Panc1 (cell line): ENCODE data around the gene LRRC47.

ENCODE experiments used
- TF ChIP-seq, protein P1 (sequence below): fragments of 450-650 bp; IDR thresholded peaks from 2 replicates; pipeline ENCODE4 v1.5.1; 2017; ENCODE audit warnings: mild to moderate bottlenecking
- TF ChIP-seq, protein P2 (sequence below), 2 experiments: IDR thresholded peaks; 2 replicates each; pipeline ENCODE4 v1.6.1; 2011 to 2012; ENCODE audit warnings: low read depth in 2 of 2, control low read depth in 1 of 2, low read length in 1 of 2, mild to moderate bottlenecking in 1 of 2, moderate library complexity in 1 of 2; ENCODE audit not compliant: insufficient read depth in 1 of 2

DNA sequence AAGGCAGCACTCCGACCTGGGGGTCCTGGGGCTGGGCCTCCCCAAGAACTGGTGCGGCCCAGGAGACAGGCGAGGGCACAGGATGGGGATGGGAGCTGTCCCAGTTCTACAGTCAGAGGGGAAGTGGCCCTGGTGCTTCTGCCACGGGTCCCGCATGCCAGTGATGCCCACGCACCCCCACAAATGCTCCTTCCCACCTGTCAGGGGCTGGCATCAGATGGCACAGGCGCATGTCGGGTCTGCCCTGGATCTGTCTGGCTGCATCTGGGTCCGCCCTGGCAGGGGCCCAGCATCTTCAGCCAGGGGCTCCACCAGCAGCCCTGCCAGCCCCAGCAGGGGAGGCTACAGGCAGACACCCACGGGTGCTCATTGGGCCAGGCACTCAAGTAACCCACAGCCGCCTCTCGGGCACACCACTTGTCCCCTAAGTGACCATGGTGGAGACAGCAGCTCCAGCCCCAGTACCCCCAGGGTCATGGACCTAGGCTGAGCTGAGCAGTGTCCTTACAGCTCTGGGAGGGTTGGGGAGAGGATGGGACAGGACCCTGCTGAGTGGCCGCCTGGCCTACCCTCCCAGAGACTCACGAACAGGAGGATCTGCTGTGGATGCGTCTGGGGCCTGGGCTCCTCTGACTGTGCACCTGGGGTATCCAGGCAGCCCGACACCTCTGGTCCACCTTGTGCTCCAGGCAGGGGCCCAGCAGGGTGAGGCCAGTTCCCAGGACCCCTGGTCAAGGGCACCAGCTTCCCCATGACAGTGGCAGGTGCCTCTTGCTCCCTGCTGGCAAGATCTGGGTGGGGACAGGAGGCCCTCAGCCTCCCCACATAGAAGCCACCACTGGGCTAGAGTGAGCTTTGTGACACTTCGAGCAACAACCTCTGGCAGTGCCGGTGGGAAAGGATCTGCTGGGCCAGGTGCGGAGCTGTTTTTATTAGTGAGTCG is 18.4 kb downstream of the LRRC47 start:
- TF ChIP-seq, protein P1, sequence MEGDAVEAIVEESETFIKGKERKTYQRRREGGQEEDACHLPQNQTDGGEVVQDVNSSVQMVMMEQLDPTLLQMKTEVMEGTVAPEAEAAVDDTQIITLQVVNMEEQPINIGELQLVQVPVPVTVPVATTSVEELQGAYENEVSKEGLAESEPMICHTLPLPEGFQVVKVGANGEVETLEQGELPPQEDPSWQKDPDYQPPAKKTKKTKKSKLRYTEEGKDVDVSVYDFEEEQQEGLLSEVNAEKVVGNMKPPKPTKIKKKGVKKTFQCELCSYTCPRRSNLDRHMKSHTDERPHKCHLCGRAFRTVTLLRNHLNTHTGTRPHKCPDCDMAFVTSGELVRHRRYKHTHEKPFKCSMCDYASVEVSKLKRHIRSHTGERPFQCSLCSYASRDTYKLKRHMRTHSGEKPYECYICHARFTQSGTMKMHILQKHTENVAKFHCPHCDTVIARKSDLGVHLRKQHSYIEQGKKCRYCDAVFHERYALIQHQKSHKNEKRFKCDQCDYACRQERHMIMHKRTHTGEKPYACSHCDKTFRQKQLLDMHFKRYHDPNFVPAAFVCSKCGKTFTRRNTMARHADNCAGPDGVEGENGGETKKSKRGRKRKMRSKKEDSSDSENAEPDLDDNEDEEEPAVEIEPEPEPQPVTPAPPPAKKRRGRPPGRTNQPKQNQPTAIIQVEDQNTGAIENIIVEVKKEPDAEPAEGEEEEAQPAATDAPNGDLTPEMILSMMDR, result no peak
- TF ChIP-seq, protein P2, sequence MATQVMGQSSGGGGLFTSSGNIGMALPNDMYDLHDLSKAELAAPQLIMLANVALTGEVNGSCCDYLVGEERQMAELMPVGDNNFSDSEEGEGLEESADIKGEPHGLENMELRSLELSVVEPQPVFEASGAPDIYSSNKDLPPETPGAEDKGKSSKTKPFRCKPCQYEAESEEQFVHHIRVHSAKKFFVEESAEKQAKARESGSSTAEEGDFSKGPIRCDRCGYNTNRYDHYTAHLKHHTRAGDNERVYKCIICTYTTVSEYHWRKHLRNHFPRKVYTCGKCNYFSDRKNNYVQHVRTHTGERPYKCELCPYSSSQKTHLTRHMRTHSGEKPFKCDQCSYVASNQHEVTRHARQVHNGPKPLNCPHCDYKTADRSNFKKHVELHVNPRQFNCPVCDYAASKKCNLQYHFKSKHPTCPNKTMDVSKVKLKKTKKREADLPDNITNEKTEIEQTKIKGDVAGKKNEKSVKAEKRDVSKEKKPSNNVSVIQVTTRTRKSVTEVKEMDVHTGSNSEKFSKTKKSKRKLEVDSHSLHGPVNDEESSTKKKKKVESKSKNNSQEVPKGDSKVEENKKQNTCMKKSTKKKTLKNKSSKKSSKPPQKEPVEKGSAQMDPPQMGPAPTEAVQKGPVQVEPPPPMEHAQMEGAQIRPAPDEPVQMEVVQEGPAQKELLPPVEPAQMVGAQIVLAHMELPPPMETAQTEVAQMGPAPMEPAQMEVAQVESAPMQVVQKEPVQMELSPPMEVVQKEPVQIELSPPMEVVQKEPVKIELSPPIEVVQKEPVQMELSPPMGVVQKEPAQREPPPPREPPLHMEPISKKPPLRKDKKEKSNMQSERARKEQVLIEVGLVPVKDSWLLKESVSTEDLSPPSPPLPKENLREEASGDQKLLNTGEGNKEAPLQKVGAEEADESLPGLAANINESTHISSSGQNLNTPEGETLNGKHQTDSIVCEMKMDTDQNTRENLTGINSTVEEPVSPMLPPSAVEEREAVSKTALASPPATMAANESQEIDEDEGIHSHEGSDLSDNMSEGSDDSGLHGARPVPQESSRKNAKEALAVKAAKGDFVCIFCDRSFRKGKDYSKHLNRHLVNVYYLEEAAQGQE (IDR thresholded peaks at IDR 0.05; ENCODE audit: insufficient read depth in 1 of 2, low read depth in 2 of 2, low read length in 1 of 2), result no peak
